Activated B cell treated with CpG ODN at 0.5 μM for 24 hours (primary cell): ENCODE measurements around the gene USP49. TPM values are rescaled to one million over a fixed set of nuclear protein-coding genes. Genes with fewer than 3 reads are reported as not detected.
A peak's percentile ranks its signal among the peaks of the same experiment; 100 is the strongest.

Source experiments
- ATAC-seq: fragments of 200-7000 bp; cut with Tn5 transposase; one replicate; pipeline ENCODE4 v1.10.0; 2021; ENCODE audit warnings: low read depth, mild to moderate bottlenecking, moderate library complexity
- CTCF ChIA-PET: fragments of 350-600 bp; sonication (Branson Sonifier 250); formaldehyde crosslinking; loops from one replicate; lab custom pipeline; 2021; ENCODE audit warnings: antibody characterized with exemption; lab: Charles Lee
- POLR2A ChIA-PET: fragments of 350-600 bp; sonication (Branson Sonifier 250); formaldehyde crosslinking; loops from one replicate; lab custom pipeline; 2021; ENCODE audit warnings: antibody characterized with exemption; lab: Charles Lee
- DNase-seq: peaks from one replicate; pipeline ENCODE4 v3.0.0; 2022
- H3K27ac Mint-ChIP-seq: one replicate; pipeline ENCODE4 v1.8.0; 2020; ENCODE audit warnings: mixed read lengths
- H3K27me3 Mint-ChIP-seq: one replicate; pipeline ENCODE4 v1.8.0; 2021; ENCODE audit warnings: mixed read lengths
- H3K36me3 Mint-ChIP-seq: one replicate; pipeline ENCODE4 v1.8.0; 2021; ENCODE audit warnings: low read depth, mixed read lengths
- H3K4me1 Mint-ChIP-seq: one replicate; pipeline ENCODE4 v1.8.0; 2021; ENCODE audit warnings: mixed read lengths
- H3K4me3 Mint-ChIP-seq: one replicate; pipeline ENCODE4 v1.8.0; 2020; ENCODE audit warnings: mild to moderate bottlenecking, mixed read lengths
- H3K9me3 Mint-ChIP-seq: one replicate; pipeline ENCODE4 v1.8.0; 2020; ENCODE audit warnings: mixed read lengths
- intact Hi-C: fragments of 100-400 bp; cut with micrococcal nuclease; formaldehyde crosslinking; loops from one replicate; pipeline ENCODE4 v1.15.1; 2024
- total RNA-seq: library from RNA; stranded (reverse); gene quantifications from 2 replicates; pipeline ENCODE4 v1.2.3, GENCODE V29; 2022
- TF ChIP-seq, protein P1 (sequence below): fragments of 200-600 bp; IDR thresholded peaks from one replicate; pipeline ENCODE4 v1.8.0; 2022; ENCODE audit warnings: antibody characterized with exemption, mild to moderate bottlenecking

Gene USP49
- total RNA-seq, 1 donor from 2014 or later = 7.7 TPM

DNA sequence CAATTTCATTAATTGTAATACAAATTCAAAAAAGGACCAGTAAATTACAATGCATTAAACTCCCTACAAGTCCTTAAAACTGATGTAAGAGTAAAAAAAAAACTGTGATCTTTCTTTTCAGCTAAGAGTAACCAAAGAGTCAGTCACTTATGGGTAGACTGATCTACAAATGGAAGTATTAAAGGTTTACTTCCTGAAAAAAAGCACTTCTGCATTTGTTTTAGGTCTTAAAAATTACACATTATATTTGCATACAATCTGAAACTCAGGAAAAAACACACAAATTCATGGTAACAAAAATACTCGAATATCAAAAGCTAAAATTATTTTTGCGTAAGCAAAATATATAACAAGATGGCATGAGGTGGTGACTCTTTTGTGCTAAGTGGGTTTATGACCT, 23.5 kb downstream of the USP49 start:
- H3K4me1 Mint-ChIP-seq = peaks cover 42% of the 10 kb centered on the region
- intact Hi-C loops = loop anchor here (10.0 kb wide), 1 partner anchor 57 kb away; no protein-coding TSS in a partner anchor
- H3K27me3 Mint-ChIP-seq = no peaks in the 10 kb centered on the region
- no peak for DNase-seq
- peak overlapping the region; percentile 4 for H3K4me3 Mint-ChIP-seq
- TF ChIP-seq, protein P1, sequence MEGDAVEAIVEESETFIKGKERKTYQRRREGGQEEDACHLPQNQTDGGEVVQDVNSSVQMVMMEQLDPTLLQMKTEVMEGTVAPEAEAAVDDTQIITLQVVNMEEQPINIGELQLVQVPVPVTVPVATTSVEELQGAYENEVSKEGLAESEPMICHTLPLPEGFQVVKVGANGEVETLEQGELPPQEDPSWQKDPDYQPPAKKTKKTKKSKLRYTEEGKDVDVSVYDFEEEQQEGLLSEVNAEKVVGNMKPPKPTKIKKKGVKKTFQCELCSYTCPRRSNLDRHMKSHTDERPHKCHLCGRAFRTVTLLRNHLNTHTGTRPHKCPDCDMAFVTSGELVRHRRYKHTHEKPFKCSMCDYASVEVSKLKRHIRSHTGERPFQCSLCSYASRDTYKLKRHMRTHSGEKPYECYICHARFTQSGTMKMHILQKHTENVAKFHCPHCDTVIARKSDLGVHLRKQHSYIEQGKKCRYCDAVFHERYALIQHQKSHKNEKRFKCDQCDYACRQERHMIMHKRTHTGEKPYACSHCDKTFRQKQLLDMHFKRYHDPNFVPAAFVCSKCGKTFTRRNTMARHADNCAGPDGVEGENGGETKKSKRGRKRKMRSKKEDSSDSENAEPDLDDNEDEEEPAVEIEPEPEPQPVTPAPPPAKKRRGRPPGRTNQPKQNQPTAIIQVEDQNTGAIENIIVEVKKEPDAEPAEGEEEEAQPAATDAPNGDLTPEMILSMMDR = no peak
- CTCF ChIA-PET = no interaction called here
- no peaks in the 10 kb centered on the region for H3K9me3 Mint-ChIP-seq
- H3K36me3 Mint-ChIP-seq = no peaks in the 10 kb centered on the region
- H3K27ac Mint-ChIP-seq = no peak overlapping the region
- POLR2A ChIA-PET = interaction anchor here (0.6 to 1.5 kb wide), 3 partner anchors 24 to 84 kb away, joined by 3 to 4 read pairs (median 3); partner anchors contain the start of genes MED20 and TOMM6
- no peak for ATAC-seq

DNA sequence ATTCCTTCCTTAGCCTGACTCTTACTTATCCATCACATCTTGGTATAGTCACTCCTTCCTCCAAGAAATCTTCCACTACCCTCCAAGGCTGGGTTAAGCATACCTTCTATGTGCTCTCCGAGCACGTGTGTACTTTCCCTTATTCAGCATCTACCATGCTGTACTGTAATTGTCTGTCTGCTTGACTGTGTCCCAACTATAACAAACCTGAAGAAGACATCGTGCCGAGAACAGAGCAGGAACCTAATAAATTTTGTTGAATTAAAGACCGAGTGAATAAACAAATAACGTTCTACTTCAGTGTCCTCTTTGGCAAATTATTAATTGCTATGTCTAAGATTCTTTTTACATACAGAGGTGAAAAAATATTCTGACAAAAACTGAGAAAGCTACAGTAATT, 35.8 kb downstream of the USP49 start:
- Mint-ChIP-seq H3K4me1 (no peaks in the 10 kb centered on the region), H3K36me3 (no peaks in the 10 kb centered on the region), H3K27me3 (no peaks in the 10 kb centered on the region), H3K9me3 (no peaks in the 10 kb centered on the region), H3K4me3 (no peak overlapping the region), H3K27ac (no peak overlapping the region)
- TF ChIP-seq, protein P1 = no peak
- no peak for ATAC-seq
- intact Hi-C loops = no loop called here
- ChIA-PET CTCF (no interaction called here), POLR2A (no interaction called here)
- no peak for DNase-seq

DNA sequence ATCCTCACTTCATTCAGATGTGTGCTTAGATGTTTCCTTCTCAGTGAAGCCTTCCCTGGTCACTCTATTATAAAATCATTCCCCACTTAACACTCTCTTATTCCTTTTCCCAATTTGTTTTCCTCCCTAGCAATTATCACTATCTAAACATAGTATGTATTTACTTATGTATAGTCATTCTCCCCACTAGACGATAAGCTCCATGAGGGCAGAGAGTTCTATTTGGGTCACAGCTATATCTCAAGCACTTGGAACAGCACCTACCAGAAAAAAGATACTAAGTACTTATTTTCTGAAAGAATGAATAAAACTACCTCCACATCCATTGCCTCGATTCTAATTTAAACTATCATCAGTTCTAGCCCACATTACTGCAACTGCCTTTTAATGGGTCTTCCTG, 36.5 kb downstream of the USP49 start:
- no peak for DNase-seq
- ATAC-seq = no peak
- intact Hi-C loops = no loop called here
- H3K4me1 Mint-ChIP-seq = no peaks in the 10 kb centered on the region
- H3K27ac Mint-ChIP-seq = no peak overlapping the region
- ChIA-PET POLR2A (no interaction called here), CTCF (no interaction called here)
- TF ChIP-seq, protein P1 = no peak
- no peaks in the 10 kb centered on the region for H3K9me3 Mint-ChIP-seq
- no peaks in the 10 kb centered on the region for H3K27me3 Mint-ChIP-seq
- H3K36me3 Mint-ChIP-seq = no peaks in the 10 kb centered on the region
- no peak overlapping the region for H3K4me3 Mint-ChIP-seq

DNA sequence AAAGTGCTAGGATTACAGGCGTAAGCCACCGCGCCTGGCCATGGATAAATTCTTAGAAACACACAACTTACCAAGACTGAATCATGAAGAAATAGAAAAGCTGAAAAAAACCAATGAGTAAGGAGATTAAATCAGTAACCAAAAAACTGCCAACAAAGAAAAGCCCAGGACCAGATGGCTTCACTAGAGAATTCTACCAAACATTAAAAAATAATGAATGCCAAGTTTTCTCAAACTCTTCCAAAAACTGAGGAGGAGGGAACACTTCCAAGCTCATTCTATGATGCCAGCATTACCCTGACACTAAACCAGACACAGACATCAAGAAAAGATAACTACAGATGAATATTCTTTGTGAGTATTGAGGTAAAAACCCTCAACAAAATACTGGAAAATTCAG, 44.3 kb downstream of the USP49 start:
- no peak for ATAC-seq
- Mint-ChIP-seq H3K9me3 (no peaks in the 10 kb centered on the region), H3K27ac (no peak overlapping the region), H3K4me3 (no peak overlapping the region), H3K27me3 (no peaks in the 10 kb centered on the region), H3K36me3 (peaks cover 3% of the 10 kb centered on the region), H3K4me1 (no peaks in the 10 kb centered on the region)
- POLR2A ChIA-PET = interaction anchor here (0.7 kb wide), 1 partner anchor 137 kb away, joined by 5 read pairs; no protein-coding TSS in a partner anchor
- TF ChIP-seq, protein P1 = no peak
- DNase-seq = no peak
- CTCF ChIA-PET = interaction anchor here (10.3 kb wide), 1 partner anchor 193 kb away, joined by 131 read pairs; no protein-coding TSS in a partner anchor
- intact Hi-C loops = no loop called here

DNA sequence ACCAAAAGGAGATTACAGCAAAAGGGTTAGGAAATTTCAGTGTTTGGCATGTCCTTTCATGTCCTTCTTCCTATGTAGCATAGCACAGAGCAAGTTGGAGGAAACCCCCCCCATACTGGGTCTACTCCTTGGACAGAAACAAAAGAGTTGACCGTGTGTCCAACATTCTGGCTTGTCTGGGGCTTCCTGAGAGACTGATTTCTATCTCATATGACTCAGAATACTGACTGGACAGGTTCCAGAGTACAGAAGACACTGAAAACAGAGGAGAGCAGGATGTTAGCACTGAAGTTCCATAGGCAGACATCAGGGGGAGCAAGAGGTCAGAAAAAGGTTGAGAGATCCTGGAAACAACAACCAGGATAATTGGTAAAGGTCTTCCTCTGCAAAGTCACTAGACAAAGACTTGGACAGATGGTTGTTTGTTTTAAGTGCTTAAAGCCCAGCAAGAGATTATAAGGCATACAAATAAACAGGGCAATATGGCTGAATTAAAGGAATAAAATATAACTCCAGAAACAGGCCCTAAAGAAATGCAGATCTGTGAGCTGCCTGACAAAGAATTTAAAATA, 48.4 kb downstream of the USP49 start:
- no peak overlapping the region for H3K27ac Mint-ChIP-seq
- intact Hi-C loops = loop anchor here (1.0 kb wide), 5 partner anchors 66 to 258 kb away; partner anchors contain the start of genes BYSL, MED20 and PRICKLE4
- H3K9me3 Mint-ChIP-seq = no peaks in the 10 kb centered on the region
- TF ChIP-seq, protein P1 = no peak
- H3K36me3 Mint-ChIP-seq = peaks cover 3% of the 10 kb centered on the region
- DNase-seq (no peak), ATAC-seq (peak; percentile 72)
- H3K4me1 Mint-ChIP-seq = no peaks in the 10 kb centered on the region
- no peaks in the 10 kb centered on the region for H3K27me3 Mint-ChIP-seq
- no peak overlapping the region for H3K4me3 Mint-ChIP-seq
- POLR2A ChIA-PET = no interaction called here
- CTCF ChIA-PET = interaction anchor here (0.7 to 10.3 kb wide), 6 partner anchors 14 to 257 kb away, joined by 3 to 131 read pairs (median 6); partner anchors contain the start of genes BYSL, MED20 and USP49
